ENCODE data around the gene PPM1A. TPM values are rescaled to one million over a fixed set of nuclear protein-coding genes. Genes with fewer than 3 reads are reported as not detected.

Gene PPM1A
- total RNA-seq, 1 donor = 31.0 TPM

DNA sequence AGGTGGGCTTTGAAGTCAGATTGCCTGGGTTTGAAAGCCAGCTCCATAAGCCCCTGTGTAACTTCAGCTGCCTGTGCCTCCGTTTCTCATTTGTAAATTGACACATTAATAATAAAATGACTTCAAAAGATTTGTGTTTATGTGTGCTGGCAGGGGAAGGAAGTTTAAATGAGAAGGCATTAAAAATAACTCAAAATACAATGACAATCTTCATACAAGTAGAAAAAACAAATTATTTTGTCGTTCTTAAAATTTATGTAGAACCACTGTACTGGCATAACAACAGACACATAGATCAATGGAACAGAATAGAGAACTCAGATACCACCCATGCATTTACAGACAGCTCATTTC lies 83.0 kb downstream of the PPM1A start:
- no peak for DNase-seq (ENCODE audit: low read depth)
- H3K4me3 ChIP-seq (ENCODE audit: low read depth, low read length) = no peak overlapping the region
- TF ChIP-seq, protein P1, sequence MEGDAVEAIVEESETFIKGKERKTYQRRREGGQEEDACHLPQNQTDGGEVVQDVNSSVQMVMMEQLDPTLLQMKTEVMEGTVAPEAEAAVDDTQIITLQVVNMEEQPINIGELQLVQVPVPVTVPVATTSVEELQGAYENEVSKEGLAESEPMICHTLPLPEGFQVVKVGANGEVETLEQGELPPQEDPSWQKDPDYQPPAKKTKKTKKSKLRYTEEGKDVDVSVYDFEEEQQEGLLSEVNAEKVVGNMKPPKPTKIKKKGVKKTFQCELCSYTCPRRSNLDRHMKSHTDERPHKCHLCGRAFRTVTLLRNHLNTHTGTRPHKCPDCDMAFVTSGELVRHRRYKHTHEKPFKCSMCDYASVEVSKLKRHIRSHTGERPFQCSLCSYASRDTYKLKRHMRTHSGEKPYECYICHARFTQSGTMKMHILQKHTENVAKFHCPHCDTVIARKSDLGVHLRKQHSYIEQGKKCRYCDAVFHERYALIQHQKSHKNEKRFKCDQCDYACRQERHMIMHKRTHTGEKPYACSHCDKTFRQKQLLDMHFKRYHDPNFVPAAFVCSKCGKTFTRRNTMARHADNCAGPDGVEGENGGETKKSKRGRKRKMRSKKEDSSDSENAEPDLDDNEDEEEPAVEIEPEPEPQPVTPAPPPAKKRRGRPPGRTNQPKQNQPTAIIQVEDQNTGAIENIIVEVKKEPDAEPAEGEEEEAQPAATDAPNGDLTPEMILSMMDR (IDR thresholded peaks at IDR 0.05; ENCODE audit: insufficient read depth, low read length) = no peak

DNA sequence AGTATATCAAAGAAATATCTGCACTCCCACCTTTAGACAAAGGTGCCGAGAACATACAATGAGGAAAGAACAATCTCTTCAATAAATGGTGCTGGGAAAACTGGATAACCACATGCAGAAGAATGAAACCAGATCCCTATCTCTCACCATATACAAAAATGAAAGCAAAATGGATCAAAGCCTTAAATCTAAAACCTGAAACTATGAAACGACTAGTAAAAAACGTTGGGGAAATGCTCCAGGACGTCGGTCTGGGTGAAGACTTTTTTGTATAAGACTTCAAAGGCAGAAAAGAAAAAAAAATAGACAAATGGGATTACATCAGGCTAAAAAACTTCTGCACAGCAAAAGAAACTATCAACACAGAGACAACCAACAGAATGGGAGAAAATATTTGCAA lies 83.8 kb downstream of the PPM1A start:
- TF ChIP-seq, protein P1 (IDR thresholded peaks at IDR 0.05; ENCODE audit: insufficient read depth, low read length) = no peak
- DNase-seq (ENCODE audit: low read depth) = no peak
- no peak overlapping the region for H3K4me3 ChIP-seq (ENCODE audit: low read depth, low read length)

DNA sequence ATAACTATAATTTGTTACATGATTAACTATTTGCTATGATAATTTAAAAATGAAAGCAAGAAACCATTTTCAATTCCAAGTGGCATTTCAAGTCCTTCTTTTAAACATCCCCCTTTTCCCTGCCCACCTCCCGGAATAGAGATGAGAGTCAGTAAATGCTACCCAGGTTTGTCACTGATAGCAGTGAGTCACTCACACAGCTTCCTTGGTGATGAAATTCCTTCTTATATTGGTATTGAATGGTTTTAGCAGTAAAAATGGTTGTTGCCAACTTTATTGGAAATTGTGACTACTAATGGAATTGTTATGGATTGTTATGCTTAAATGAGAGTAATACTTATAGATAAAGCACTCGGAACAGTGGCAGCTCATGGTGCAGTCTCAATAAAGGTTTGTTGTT lies 90.5 kb downstream of the PPM1A start:
- TF ChIP-seq, protein P1 (IDR thresholded peaks at IDR 0.05; ENCODE audit: insufficient read depth, low read length) = no peak
- no peak overlapping the region for H3K4me3 ChIP-seq (ENCODE audit: low read depth, low read length)
- no peak for DNase-seq (ENCODE audit: low read depth)

DNA sequence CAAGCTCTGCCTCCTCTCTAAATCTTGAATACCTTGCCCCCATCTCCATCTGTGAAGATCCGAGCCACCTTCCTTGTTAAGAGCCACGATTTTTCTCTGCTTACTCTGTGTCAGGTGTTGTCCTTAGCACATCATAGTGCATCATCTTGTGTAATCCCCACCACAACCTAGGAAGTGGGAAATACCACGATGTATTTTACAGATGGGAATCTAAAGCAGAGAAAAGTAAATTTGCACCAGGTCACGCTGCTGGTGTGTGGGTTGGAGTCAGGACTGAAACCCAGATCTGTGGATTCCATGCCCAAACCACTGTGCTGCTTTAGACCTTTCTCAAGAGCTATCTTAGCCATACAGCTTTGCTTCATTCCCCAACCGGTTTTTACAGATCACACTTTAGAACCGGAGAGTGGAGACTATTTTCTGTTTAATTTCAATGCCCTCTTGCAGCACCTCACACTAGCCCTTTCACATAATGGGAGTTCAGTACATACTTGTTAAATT lies 94.6 kb downstream of the PPM1A start:
- H3K4me3 ChIP-seq (ENCODE audit: low read depth, low read length) = no peak overlapping the region
- TF ChIP-seq, protein P1 (IDR thresholded peaks at IDR 0.05; ENCODE audit: insufficient read depth, low read length) = no peak
- DNase-seq (ENCODE audit: low read depth) = no peak

DNA sequence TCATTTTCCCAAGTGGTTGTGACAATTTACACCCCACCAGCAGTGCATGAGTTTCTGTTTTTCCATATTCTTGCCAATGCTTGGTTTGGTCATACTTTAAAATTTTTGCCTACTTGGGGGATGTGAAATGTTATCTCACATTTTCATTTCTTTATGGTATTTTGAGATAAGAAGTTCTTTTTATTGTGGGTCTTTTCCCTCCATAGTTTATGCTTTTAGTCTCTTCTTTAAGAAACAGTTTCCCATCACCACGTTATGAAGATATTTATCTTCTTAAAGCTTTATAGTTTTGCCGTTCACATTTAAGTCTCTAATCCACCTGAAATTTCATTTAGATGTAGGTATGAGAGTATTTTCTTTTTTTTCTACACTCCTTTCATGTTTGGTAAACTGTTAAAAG lies 95.7 kb downstream of the PPM1A start:
- DNase-seq (ENCODE audit: low read depth) = no peak
- H3K4me3 ChIP-seq (ENCODE audit: low read depth, low read length) = no peak overlapping the region
- TF ChIP-seq, protein P1 (IDR thresholded peaks at IDR 0.05; ENCODE audit: insufficient read depth, low read length) = no peak

DNA sequence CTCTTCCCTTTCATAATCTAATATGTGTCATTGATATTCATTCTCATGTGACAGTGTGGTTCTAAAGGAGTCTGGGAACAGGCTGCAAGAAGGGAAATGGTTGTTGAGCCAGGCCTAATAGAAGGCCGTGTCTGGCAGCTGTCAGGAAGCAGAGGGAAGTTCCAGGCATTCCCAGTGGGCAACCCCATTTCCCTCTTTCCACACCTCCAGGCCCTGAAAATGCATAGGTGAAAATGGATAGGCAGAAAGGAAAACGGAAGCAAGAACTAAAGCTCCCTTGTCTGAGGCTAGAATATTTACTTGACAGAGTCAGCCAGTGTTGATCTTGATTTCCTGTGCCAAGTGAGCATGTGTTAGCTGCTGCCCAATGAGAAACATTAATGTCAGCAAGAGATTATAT lies 97.7 kb downstream of the PPM1A start:
- TF ChIP-seq, protein P1 (IDR thresholded peaks at IDR 0.05; ENCODE audit: insufficient read depth, low read length) = no peak
- no peak for DNase-seq (ENCODE audit: low read depth)
- no peak overlapping the region for H3K4me3 ChIP-seq (ENCODE audit: low read depth, low read length)

DNA sequence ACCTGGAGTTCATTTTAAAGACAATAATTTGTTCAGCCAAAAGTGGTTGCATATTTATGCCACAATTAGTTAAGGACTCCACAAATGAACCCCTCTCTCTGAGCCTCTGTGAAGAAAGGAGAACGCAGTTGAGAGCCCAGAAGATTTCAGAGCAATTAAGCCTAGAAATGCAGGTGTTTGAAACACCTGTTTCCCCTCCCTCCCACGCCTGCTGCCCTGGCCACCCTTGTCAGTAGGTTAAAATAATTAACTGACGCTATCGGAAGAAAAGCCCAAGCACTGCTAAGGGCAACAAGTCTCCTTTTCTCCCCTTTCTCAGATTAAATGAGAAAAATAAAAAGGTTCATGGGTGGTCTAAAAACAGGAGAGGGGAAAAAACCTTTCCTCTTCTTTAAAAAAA lies 99.2 kb downstream of the PPM1A start:
- H3K4me3 ChIP-seq (ENCODE audit: low read depth, low read length) = no peak overlapping the region
- TF ChIP-seq, protein P1 (IDR thresholded peaks at IDR 0.05; ENCODE audit: insufficient read depth, low read length) = no peak
- DNase-seq (ENCODE audit: low read depth) = no peak
